ENCODE results near the gene P3H2.

P3H2 gene

GRCh38 chr3:190109441-190109840 is 11.3 kb downstream of the P3H2 start:
- CTCF ChIA-PET: interaction anchor here (0.9 to 2.8 kb wide), 4 partner anchors 8 to 17 kb away, joined by 3 to 12 read pairs (median 3); partner anchors contain the start of gene P3H2
- DNase-seq (ENCODE audit: extremely low spot score): no peak
- POLR2A ChIA-PET: no interaction called here
- TF ChIP-seq, protein P1, sequence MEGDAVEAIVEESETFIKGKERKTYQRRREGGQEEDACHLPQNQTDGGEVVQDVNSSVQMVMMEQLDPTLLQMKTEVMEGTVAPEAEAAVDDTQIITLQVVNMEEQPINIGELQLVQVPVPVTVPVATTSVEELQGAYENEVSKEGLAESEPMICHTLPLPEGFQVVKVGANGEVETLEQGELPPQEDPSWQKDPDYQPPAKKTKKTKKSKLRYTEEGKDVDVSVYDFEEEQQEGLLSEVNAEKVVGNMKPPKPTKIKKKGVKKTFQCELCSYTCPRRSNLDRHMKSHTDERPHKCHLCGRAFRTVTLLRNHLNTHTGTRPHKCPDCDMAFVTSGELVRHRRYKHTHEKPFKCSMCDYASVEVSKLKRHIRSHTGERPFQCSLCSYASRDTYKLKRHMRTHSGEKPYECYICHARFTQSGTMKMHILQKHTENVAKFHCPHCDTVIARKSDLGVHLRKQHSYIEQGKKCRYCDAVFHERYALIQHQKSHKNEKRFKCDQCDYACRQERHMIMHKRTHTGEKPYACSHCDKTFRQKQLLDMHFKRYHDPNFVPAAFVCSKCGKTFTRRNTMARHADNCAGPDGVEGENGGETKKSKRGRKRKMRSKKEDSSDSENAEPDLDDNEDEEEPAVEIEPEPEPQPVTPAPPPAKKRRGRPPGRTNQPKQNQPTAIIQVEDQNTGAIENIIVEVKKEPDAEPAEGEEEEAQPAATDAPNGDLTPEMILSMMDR (IDR thresholded peaks at IDR 0.05; ENCODE audit: control extremely low read depth, extremely low read depth, low read depth, missing control alignments): no peak

- DNase-seq (ENCODE audit: extremely low spot score): no peak
- CTCF ChIA-PET: interaction anchor here (0.9 to 1.5 kb wide), 4 partner anchors 8 to 17 kb away, joined by 3 to 4 read pairs (median 4); no protein-coding TSS in a partner anchor
- POLR2A ChIA-PET: no interaction called here
- TF ChIP-seq, protein P1 (IDR thresholded peaks at IDR 0.05; ENCODE audit: control extremely low read depth, extremely low read depth, low read depth, missing control alignments): no peak
Observed at GRCh38 chr3:190108804-190109203, 11.9 kb downstream of the P3H2 start.

GRCh38 chr3:190105876-190106275 is 14.8 kb downstream of the P3H2 start:
- TF ChIP-seq, protein P1 (IDR thresholded peaks at IDR 0.05; ENCODE audit: control extremely low read depth, extremely low read depth, low read depth, missing control alignments): no peak
- ChIA-PET CTCF (interaction anchor here (0.7 to 1.7 kb wide), 4 partner anchors 11 to 21 kb away, joined by 3 to 5 read pairs (median 3); partner anchors contain the start of gene P3H2), POLR2A (interaction anchor here (1.3 kb wide), 1 partner anchor 11 kb away, joined by 3 read pairs; no protein-coding TSS in a partner anchor)
- DNase-seq (ENCODE audit: extremely low spot score): no peak

GRCh38 chr3:190101320-190102011 is 19.2 kb downstream of the P3H2 start:
- DNase-seq (ENCODE audit: extremely low spot score): no peak
- CTCF ChIA-PET: interaction anchor here (0.9 to 2.0 kb wide), 8 partner anchors 8 to 140 kb away, joined by 3 to 8 read pairs (median 3); partner anchors contain the start of gene P3H2
- POLR2A ChIA-PET: interaction anchor here (0.6 kb wide), 1 partner anchor 9 kb away, joined by 3 read pairs; no protein-coding TSS in a partner anchor
- TF ChIP-seq, protein P1 (IDR thresholded peaks at IDR 0.05; ENCODE audit: control extremely low read depth, extremely low read depth, low read depth, missing control alignments): no peak

DNA sequence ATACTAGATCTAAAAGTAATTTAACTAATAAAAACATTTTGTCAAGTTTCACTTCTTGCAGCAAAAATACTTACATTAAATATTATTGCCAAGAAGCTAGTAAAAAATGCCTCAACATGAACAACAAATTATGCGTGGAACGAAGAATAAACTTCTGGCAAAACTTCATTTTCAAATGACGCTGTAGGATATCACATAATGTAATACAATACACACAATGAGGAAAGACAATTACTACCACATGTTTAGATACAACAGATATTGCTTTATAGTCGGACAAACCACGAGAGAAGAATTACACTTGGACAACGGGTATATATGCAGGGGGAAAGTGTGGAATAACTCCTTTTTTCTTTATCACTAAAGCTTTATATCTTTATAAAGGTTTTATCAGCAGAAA is 21.6 kb downstream of the P3H2 start:
- no peak for DNase-seq (ENCODE audit: extremely low spot score)
- POLR2A ChIA-PET: no interaction called here
- CTCF ChIA-PET: interaction anchor here (1.0 kb wide), 1 partner anchor 223 kb away, joined by 3 read pairs; the partner anchor contains the start of gene CLDN1
- TF ChIP-seq, protein P1 (IDR thresholded peaks at IDR 0.05; ENCODE audit: control extremely low read depth, extremely low read depth, low read depth, missing control alignments): no peak

GRCh38 chr3:190097617-190098016 is 23.1 kb downstream of the P3H2 start:
- TF ChIP-seq, protein P1 (IDR thresholded peaks at IDR 0.05; ENCODE audit: control extremely low read depth, extremely low read depth, low read depth, missing control alignments): no peak
- ChIA-PET POLR2A (no interaction called here), CTCF (interaction anchor here (1.5 kb wide), 1 partner anchor 19 kb away, joined by 5 read pairs; no protein-coding TSS in a partner anchor)
- DNase-seq (ENCODE audit: extremely low spot score): no peak
